Thoracic aorta (tissue), 2 donors: ENCODE measurements around the gene TTC16. TPM values are rescaled to one million over a fixed set of nuclear protein-coding genes. Genes with fewer than 3 reads are reported as not detected.

Source experiments
- ATAC-seq: fragments of 150-250 bp; one replicate; pipeline ENCODE4 v1.8.0; 2017; ENCODE audit warnings: low read depth; ENCODE audit not compliant: insufficient number of reproducible peaks, low FRiP score
- DNase-seq: peaks from one replicate; pipeline ENCODE4 v3.0.0-alpha.2; 2020; ENCODE audit warnings: low spot score
- H3K27ac ChIP-seq, 2 donors: fragments of 200-600 bp; sonication (generic); 1 replicate in 1 of 2; 2 replicates in 1 of 2; pipeline ENCODE4 v1.5.1; 2016; ENCODE audit warnings: mild to moderate bottlenecking in 2 of 2, moderate library complexity in 2 of 2
- H3K27me3 ChIP-seq: fragments of 200-600 bp; sonication (generic); replicated peaks from 2 replicates; pipeline ENCODE4 v1.6.0; 2016; ENCODE audit warnings: mild to moderate bottlenecking; ENCODE audit not compliant: insufficient read depth
- H3K36me3 ChIP-seq: fragments of 200-600 bp; sonication (generic); one replicate; pipeline ENCODE4 v1.5.1; 2016
- H3K4me1 ChIP-seq, 2 donors: fragments of 200-600 bp; sonication (generic); 1 replicate in 1 of 2; 2 replicates in 1 of 2; pipeline versions ENCODE4 v1.5.1 to v1.6.0; 2016; ENCODE audit warnings: low read depth in 2 of 2, mild to moderate bottlenecking in 1 of 2; ENCODE audit not compliant: control insufficient read depth in 1 of 2
- H3K4me3 ChIP-seq: fragments of 200-600 bp; sonication (generic); 2 replicates; pipeline ENCODE4 v1.5.1; 2016; ENCODE audit warnings: mild to moderate bottlenecking
- H3K9me3 ChIP-seq: fragments of 200-600 bp; sonication (generic); 2 replicates; pipeline ENCODE4 v1.5.1; 2016
- CTCF ChIP-seq: fragments of 200-600 bp; sonication (generic); IDR thresholded peaks from one replicate; pipeline ENCODE4 v1.5.1; 2019; ENCODE audit warnings: antibody characterized with exemption
- total RNA-seq, 2 donors: library from RNA; depleted of rRNA; stranded (reverse); fragments of >200 nt; gene quantifications; one replicate each; pipeline versions ENCODE4 v1.1.0 to v1.2.3, GENCODE V29; 2016

The TTC16 gene
- total RNA-seq, 2 donors from 2014 or later: 0.14 to 0.27 TPM

GRCh38 chr9:127684576-127684975, 31.3 kb upstream of the TTC16 start:
- no peak for DNase-seq
- Histone ChIP-seq H3K4me3 (no peak overlapping the region), H3K9me3 (no peaks in the 10 kb centered on the region), H3K27ac (no peak overlapping the region), H3K27me3 (no peaks in the 10 kb centered on the region), H3K4me1 (no peaks in the 10 kb centered on the region), H3K36me3 (peaks cover 14% of the 10 kb centered on the region)
- TF ChIP-seq CTCF: no peak
- no peak for ATAC-seq

- Histone ChIP-seq H3K36me3 (peaks cover 6% of the 10 kb centered on the region), H3K27me3 (no peaks in the 10 kb centered on the region), H3K4me3 (no peak overlapping the region), H3K4me1 (no peaks in the 10 kb centered on the region), H3K9me3 (no peaks in the 10 kb centered on the region), H3K27ac (no peak overlapping the region)
- no peak for TF ChIP-seq CTCF
- ATAC-seq (no peak), DNase-seq (no peak)
These were observed 29.2 kb upstream of the TTC16 start for GRCh38 chr9:127686461-127687393.

- peaks cover 5% of the 10 kb centered on the region for H3K36me3 ChIP-seq
- H3K4me1 ChIP-seq: no peaks in the 10 kb centered on the region
- H3K4me3 ChIP-seq: no peak overlapping the region
- no peaks in the 10 kb centered on the region for H3K9me3 ChIP-seq
- DNase-seq: no peak
- H3K27me3 ChIP-seq: no peaks in the 10 kb centered on the region
- no peak for TF ChIP-seq CTCF
- H3K27ac ChIP-seq: no peak overlapping the region
- ATAC-seq: no peak
These were observed 26.4 kb upstream of the TTC16 start for GRCh38 chr9:127689329-127690000.

- Histone ChIP-seq H3K27ac (no peak overlapping the region), H3K9me3 (no peaks in the 10 kb centered on the region), H3K27me3 (no peaks in the 10 kb centered on the region), H3K4me1 (no peaks in the 10 kb centered on the region), H3K4me3 (no peak overlapping the region), H3K36me3 (peaks cover 8% of the 10 kb centered on the region)
- ATAC-seq (no peak), DNase-seq (no peak)
- TF ChIP-seq CTCF: no peak
These were observed 25.1 kb upstream of the TTC16 start for GRCh38 chr9:127690735-127691134.

- DNase-seq: no peak
- TF ChIP-seq CTCF: no peak
- peaks cover 8% of the 10 kb centered on the region for H3K36me3 ChIP-seq
- H3K4me3 ChIP-seq: no peak overlapping the region
- H3K27ac ChIP-seq: no peak overlapping the region
- no peaks in the 10 kb centered on the region for H3K27me3 ChIP-seq
- H3K9me3 ChIP-seq: no peaks in the 10 kb centered on the region
- no peaks in the 10 kb centered on the region for H3K4me1 ChIP-seq
- ATAC-seq: no peak
These were observed 23.8 kb upstream of the TTC16 start for GRCh38 chr9:127692071-127692470.
